UCSD-AML1 (cell line): ENCODE measurements around the gene IRF3.
A peak's percentile ranks its signal among the peaks of the same experiment; 100 is the strongest.
"Not testable (repeated sequence)": the region's sequence is repeated elsewhere in the genome, so short reads cannot be mapped to it uniquely, and the experiment has no call there.

Experiments
- DNase-seq: peaks from one replicate; lab custom pipeline; 2025; ENCODE audit not compliant: unreplicated experiment; lab: John Stamatoyannopoulos, UW

The IRF3 gene

GRCh38 chr19:49651029-49651819 lies 14.4 kb downstream of the IRF3 start:
- no peak for DNase-seq

GRCh38 chr19:49646586-49646985 lies 19.1 kb downstream of the IRF3 start:
- no peak for DNase-seq

GRCh38 chr19:49645995-49646394 lies 19.7 kb downstream of the IRF3 start:
- DNase-seq, result no peak

- no peak for DNase-seq
Measured at GRCh38 chr19:49645592-49645991, 20.1 kb downstream of the IRF3 start.

GRCh38 chr19:49643466-49643865 lies 22.2 kb downstream of the IRF3 start:
- no peak for DNase-seq

- no peak for DNase-seq
Measured at GRCh38 chr19:49642492-49643035, 23.1 kb downstream of the IRF3 start.

- peak; percentile 100 for DNase-seq
Measured at GRCh38 chr19:49641688-49642491, 23.8 kb downstream of the IRF3 start, which contains the start of gene SCAF1. TSS of gene SCAF1 (plus strand) at chr19:49642209. CDS start at chr19:49645027, 2,818 bp downstream.

- peak; percentile 99 for DNase-seq
Measured at GRCh38 chr19:49640113-49640898, 25.4 kb downstream of the IRF3 start, which contains the start of gene RRAS. TSS of gene RRAS (minus strand) at chr19:49640143. CDS start at chr19:49640098, 45 bp downstream.

- DNase-seq, result no peak
Measured at GRCh38 chr19:49639401-49640112, 26.1 kb downstream of the IRF3 start.

GRCh38 chr19:49637821-49638738 lies 27.6 kb downstream of the IRF3 start:
- peak; percentile 70 for DNase-seq

- DNase-seq, result no peak
Measured at GRCh38 chr19:49636233-49636932, 29.3 kb downstream of the IRF3 start.

GRCh38 chr19:49635530-49636232 lies 30.0 kb downstream of the IRF3 start:
- DNase-seq, result no peak

- DNase-seq, result not testable (repeated sequence)
Measured at GRCh38 chr19:49633273-49633672, 32.4 kb downstream of the IRF3 start.

- no peak for DNase-seq
Measured at GRCh38 chr19:49632576-49632975, 33.1 kb downstream of the IRF3 start.

- DNase-seq, result no peak
Measured at GRCh38 chr19:49631610-49632192, 34.0 kb downstream of the IRF3 start.

GRCh38 chr19:49631014-49631588 lies 34.6 kb downstream of the IRF3 start:
- no peak for DNase-seq

- DNase-seq, result no peak
Measured at GRCh38 chr19:49629659-49630058, 36.0 kb downstream of the IRF3 start.
